HG03108 (cell line): ENCODE data around the gene ADAMTS12.

Source experiments
- ATAC-seq: cut with Tn5 transposase; IDR thresholded peaks from one replicate; pipeline ENCODE4 v1.9.1; 2021; ENCODE audit warnings: moderate library complexity; ENCODE audit not compliant: unreplicated experiment

ADAMTS12 gene

DNA sequence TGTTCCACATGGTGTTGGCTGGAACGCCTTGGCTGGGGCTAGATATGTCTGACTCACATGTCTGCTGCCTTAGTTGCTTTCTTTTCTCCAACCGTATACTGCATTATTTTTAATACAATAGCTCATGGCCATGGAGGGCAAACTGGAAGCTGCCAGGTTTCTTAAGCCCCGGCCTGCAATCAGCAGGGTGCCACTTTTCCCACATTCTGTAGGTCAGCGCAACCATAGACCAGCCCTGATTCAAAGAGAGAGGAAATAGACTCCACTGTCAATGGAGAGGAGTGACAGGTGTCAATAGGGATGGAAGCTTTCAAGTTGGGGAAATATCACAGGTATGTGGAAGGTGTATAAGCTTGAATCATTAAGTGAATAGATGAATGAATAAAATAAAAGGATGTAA lies 390.5 kb downstream of the ADAMTS12 start:
- ATAC-seq: no peak

DNA sequence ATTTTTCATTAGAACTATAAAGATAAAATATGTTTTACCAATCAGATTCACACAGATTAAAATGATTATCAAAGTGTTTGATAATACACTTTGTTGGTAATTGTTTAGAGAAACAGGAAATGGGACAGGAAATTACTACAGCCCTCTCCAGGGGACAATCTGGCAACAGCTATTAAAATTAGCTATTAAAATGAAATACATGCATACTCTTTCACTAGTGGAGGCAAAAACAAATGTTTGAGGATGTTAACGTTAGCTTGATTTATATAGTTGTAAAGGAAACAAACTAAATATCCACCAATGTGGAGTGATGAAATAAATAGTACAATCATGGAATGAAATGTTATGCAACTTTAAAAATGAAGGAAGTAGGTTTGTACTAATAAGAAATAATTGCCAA lies 397.3 kb downstream of the ADAMTS12 start:
- ATAC-seq: no peak

DNA sequence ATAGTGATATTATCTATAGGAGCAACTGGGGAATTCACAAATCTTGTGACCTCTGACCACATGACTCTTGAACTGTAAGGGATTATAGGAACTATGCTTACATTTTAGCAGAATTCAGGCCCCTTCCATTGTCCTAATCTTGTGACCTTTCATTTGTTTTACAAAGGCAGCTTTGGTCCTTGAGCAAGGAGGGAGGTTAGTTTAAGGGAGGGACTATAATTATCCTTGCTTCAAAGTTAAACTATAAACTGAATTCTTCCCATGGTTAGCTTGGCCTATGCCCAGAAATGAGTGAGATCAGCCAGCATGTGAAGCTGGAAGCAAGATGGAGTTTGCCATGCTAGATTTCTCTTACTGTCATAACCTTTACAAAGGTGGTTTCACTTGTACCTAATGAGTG lies 399.8 kb downstream of the ADAMTS12 start:
- no peak for ATAC-seq

DNA sequence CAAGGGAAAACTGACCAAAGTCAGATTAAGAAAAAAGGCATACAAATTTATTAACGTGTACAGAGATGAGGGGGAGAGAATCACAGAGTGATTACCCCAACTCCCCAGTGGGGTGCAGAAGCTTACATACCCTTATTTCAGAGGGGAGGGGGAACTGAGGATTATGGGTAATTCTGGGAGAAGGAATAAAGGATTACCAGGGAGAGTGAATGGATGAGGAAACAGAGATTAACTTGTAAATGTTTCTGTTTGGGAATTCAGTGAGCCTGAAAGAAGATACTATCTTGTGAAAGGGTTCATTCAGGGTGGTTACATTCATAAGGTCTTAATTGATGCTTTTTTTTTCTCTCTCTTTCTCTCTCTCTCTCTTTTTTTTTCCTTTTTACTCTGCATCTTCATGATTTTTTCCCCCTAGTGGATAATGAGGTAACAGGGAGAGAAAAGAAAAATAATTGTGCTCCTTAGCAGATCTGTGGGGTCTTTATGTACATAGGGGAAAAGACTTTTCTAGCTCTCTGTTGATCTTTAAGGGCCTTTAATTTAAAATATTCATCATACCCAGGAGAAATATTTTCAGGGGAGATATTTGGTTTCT lies 401.6 kb downstream of the ADAMTS12 start:
- ATAC-seq: no peak

DNA sequence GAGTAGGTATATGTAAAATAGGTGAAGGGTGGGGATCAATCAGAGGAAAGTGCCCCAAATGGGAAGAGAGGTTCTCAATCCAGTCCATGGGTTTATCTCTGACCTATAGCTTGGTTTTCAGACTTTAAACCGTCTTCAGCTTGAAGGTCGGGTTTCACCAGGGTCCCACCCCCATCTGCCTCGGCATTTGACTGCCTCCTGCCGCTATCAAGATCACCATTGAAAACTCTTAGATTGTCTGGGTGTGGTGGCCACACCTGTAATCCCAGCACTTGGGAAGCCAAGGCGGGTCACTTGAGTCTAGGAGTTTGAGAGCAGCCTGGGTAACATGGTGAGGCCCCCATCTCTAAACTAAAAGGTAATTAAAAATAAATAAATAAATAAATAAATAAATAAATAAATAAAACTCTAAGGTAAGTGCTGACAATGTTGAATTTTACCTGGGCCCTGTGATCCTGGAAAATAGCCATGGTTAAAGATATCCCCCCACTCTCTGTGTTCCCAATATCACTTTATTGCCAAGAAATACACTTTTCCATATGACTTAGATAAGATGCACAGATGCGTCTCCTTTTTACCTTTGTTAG lies 402.2 kb downstream of the ADAMTS12 start:
- no peak for ATAC-seq

DNA sequence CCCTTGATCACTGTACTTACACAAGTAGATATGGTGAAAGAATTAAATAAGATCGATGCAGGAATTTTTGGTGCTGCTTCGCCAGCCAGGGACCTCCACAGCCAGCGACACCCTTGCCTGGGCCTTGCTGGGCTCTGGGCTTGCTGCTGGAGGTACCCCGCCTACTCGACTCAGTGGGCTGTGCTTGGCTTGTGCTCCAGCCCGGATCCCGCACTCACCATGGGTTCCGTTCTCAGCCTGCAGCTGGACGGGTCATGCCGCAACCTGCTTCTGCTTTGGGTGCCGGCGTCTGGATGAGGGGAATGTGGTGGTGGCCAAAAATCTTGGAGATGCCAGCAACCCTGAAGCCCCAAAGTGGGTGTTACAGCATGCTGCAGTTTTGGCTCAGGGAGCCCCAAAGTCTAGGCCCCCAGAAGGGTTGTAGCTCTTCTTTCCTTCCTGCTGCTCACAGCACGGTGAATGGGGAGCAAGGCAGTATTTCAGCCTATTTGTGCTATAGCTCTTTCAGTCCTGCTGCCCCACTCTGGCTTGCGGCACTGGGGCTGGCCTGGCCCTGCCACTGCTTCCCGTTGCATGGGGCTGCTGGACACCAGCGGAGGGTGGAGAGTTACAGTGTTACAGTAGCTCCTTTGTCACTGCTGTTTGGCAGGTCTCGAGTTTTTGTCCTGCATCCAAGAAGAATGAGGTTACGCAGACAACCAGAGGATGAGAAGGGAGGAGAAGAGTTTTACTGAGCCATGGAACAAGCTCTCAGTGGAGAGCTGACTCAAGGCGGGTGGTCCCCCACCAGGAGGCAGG lies 403.0 kb downstream of the ADAMTS12 start:
- no peak for ATAC-seq

DNA sequence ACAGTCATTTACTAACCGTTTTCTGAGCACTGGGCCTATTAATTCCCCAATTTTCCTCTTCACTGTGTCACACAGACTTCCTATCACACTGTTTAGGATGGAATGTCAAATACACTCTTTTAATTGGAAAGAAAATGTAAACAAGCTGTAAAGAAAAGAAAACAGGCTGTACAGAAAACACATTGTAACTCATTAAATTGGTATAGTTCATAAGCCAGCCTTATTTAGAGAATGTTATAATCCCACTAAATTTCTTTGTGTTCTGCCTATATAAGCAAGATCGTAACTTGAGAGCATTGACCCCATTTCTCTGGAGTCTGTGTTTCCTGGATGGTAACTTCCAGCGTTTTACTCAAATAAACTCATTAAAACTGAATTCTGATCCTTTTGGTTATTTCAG lies 404.6 kb downstream of the ADAMTS12 start:
- no peak for ATAC-seq

DNA sequence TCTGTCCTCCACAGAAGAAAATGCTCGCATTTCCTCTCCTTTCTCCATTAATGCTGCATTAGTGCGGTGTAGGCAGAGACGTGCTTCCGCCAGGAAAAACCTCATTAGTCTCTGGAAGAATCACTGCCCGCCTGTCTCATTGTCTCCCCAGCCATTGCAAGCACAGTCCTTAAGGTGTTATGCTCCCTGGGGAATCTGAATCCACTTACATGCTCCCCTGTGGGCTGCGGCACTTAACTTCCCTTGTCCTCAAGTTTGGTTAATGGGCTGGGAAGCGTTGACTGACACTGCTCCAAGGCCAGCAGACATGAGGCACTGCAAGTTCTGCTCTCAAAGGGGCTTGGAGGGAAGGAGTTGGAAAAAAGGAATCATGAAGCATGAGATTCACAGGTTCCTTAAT lies 409.5 kb downstream of the ADAMTS12 start:
- ATAC-seq: no peak

DNA sequence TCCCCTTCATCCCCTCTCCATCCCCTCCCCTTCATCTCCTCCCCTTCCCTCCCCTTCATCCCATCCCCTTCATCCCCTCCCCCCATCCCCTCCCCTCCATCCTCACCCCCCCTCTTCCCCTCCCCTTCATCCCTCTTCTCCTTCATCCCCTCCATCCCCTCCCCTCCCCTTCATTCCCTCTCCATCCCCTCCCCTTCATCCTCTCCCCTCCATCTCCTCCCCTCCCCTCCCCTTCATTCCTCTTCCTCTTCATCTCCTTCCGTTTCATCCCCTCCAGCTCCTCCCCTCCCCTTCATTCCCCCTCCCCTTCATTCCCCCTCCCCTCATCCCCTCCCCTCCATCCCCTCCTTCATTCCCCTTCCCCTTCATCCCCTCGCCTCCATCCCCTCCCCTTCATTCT lies 410.9 kb downstream of the ADAMTS12 start:
- no peak for ATAC-seq

DNA sequence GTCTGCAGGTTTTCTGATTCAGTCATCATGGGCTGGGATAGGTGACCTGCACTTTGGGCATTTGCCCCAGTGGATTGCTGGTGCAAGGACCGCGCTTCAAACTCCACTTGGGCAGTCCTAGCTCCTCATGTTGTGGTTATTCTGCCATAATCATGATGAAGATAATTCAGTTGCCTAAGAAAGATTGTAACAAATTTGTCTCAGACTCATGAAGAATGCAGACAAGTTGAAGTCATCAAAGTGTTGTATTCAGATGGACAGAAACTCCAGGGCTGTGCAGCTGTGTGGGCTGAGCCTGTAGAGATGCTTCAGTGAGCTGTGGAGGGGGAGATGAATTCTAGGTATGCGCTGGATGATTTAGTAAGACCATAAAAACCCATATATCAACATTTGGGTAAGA lies 412.5 kb downstream of the ADAMTS12 start:
- no peak for ATAC-seq

DNA sequence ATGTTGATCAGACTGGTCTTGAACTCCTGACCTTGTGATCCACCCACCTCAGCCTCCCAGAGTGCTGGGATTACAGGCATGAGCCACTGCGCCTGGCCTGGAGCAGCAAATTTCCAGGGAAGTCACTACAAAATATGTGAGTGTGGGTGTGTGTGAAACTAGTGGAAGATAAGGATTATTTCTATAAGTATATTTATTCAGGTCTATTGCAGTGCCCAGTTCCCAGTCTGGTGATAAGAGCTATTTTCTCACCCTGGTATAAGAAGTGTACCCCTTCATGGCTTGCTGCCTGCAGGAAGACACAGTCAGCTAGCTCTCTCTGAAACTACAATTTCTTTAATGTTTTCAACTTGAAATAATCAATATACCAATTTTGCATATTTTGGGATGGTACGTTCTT lies 414.0 kb downstream of the ADAMTS12 start:
- no peak for ATAC-seq

DNA sequence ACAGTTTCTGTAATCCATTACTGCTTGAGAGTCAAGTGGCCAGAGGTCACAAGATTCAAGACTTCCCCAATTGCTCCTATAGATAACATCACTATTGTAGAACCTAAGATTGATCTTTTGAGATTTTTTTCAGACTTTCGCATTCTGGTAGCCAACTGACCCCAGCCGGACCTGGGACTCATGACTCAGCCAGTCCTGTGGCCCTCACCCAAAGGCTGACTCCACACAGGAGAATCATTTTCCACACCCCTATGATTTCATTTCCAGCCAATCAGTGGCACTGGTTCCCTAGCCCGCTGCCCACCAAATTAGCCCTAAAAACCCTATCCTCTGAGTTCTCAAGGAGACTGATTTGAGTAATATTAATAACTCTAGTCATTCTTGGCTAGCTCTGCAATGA lies 414.8 kb downstream of the ADAMTS12 start:
- no peak for ATAC-seq

DNA sequence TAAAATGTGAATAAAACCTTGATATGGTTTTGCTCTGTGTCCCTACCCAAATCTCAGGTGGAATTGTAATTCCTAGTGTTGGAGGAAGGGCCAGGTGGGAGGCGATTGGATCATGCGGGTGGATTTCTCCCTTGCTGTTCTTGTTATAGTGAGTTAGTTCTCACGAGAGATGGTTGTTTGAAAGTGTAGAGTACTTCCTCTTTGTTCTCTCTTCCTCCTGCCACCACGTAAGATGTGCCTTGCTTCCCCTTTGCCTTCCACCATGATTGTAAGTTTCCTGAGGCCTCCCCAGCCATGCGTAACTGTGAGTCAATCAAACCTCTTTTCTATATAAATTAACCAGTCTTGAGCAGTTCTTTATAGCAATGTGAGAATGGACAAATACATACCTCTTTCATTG lies 416.1 kb downstream of the ADAMTS12 start:
- ATAC-seq: no peak

DNA sequence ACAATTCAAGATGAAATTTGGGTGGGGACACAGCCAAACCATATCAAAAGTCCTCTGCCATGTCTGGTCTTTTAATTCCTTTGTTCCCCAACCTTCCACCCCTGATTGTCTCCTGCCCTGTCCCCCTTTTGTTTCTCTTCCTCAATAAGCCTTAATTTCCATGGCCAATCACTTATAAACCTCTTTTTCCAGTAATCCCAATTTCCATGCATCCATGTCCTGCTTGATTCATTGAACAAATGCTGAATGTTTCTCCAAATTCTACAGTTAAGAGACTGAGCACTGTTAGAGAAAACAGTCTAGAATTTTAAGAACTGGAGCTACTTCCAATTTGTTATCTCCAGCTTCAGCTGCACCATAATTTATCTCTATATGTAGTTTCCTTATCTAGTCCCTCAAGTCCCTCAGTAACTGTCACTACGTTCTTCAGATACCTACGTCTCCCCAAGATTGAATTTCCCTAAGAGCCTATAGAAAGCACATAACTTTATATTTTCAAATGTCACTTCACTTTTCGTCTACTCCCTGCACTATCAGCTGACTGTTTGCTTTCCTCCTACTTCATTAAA lies 416.8 kb downstream of the ADAMTS12 start:
- no peak for ATAC-seq

DNA sequence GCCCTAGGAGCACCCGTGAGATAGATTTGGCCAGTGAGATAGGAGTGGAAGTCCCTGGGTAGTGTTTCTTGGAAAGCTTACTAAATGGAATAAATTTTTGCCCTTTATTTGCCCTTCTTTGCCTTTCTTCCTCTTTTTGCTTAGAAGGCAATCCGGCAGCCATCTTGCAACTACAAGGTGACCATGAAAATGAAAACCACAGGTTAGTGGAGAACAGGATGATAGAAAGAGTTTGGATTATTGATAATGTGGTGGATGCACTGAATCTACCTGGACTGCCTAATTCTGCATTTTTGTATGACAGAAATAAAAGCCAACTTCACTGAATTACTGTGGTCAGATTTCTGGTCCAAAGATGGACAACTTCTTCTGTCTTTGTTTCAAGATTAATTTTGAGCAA lies 417.8 kb downstream of the ADAMTS12 start:
- no peak for ATAC-seq
